ENCODE results near the gene OSBPL1A.
A peak's percentile ranks its signal among the peaks of the same experiment; 100 is the strongest.

The OSBPL1A gene

GRCh38 chr18:24273596-24273995, 124.0 kb downstream of the OSBPL1A start:
- no peak for TF ChIP-seq POLR2AphosphoS5 (IDR thresholded peaks at IDR 0.05; ENCODE audit: low read depth, low read length)
- TF ChIP-seq TAF1 (IDR thresholded peaks at IDR 0.05; ENCODE audit: borderline replicate concordance, insufficient read depth, low read length), result no peak
- no peak for TF ChIP-seq FOXP2 (optimal IDR thresholded peaks at IDR 0.05; ENCODE audit: borderline replicate concordance, extremely low read depth, extremely low read length, insufficient read depth)

- no peak for TF ChIP-seq POLR2AphosphoS5 (IDR thresholded peaks at IDR 0.05; ENCODE audit: low read depth, low read length)
These were observed 125.4 kb downstream of the OSBPL1A start for GRCh38 chr18:24272229-24272525.

- TF ChIP-seq REST (IDR thresholded peaks at IDR 0.05; ENCODE audit: insufficient read depth in 1 of 2, low read depth in 2 of 2, low read length in 2 of 2) (no peak), POLR2AphosphoS5 (IDR thresholded peaks at IDR 0.05; ENCODE audit: low read depth, low read length) (peak; percentile 58; the same call in 1 of the 2 replicates), SIN3A (IDR thresholded peaks at IDR 0.05; ENCODE audit: borderline replicate concordance, insufficient read depth, low read length) (no peak), FOXP2 (optimal IDR thresholded peaks at IDR 0.05; ENCODE audit: borderline replicate concordance, extremely low read depth, extremely low read length, insufficient read depth) (peak; percentile 8), TAF1 (IDR thresholded peaks at IDR 0.05; ENCODE audit: borderline replicate concordance, insufficient read depth, low read length) (0 out of 2 replicates have a peak, but pooled peaks have one; percentile 33)
These were observed 126.0 kb downstream of the OSBPL1A start for GRCh38 chr18:24271381-24272228.

- TF ChIP-seq REST (IDR thresholded peaks at IDR 0.05; ENCODE audit: insufficient read depth in 1 of 2, low read depth in 2 of 2, low read length in 2 of 2) (no peak), POLR2AphosphoS5 (IDR thresholded peaks at IDR 0.05; ENCODE audit: low read depth, low read length) (no peak), TAF1 (IDR thresholded peaks at IDR 0.05; ENCODE audit: borderline replicate concordance, insufficient read depth, low read length) (no peak), SIN3A (IDR thresholded peaks at IDR 0.05; ENCODE audit: borderline replicate concordance, insufficient read depth, low read length) (no peak), FOXP2 (optimal IDR thresholded peaks at IDR 0.05; ENCODE audit: borderline replicate concordance, extremely low read depth, extremely low read length, insufficient read depth) (no peak)
These were observed 126.7 kb downstream of the OSBPL1A start for GRCh38 chr18:24270937-24271380.

- TF ChIP-seq FOXP2 (optimal IDR thresholded peaks at IDR 0.05; ENCODE audit: borderline replicate concordance, extremely low read depth, extremely low read length, insufficient read depth) (no peak), POLR2AphosphoS5 (IDR thresholded peaks at IDR 0.05; ENCODE audit: low read depth, low read length) (no peak), SIN3A (IDR thresholded peaks at IDR 0.05; ENCODE audit: borderline replicate concordance, insufficient read depth, low read length) (no peak), REST (IDR thresholded peaks at IDR 0.05; ENCODE audit: insufficient read depth in 1 of 2, low read depth in 2 of 2, low read length in 2 of 2) (no peak), TAF1 (IDR thresholded peaks at IDR 0.05; ENCODE audit: borderline replicate concordance, insufficient read depth, low read length) (no peak)
These were observed 127.2 kb downstream of the OSBPL1A start for GRCh38 chr18:24270358-24270936.

Measured in PFSK-1 (cell line).